GM19468 (cell line): Measurements from ENCODE around the gene BMP6.
"Not testable (repeated sequence)": the region's sequence is repeated elsewhere in the genome, so short reads cannot be mapped to it uniquely, and the experiment has no call there.

ENCODE experiments used
- ATAC-seq: cut with Tn5 transposase; IDR thresholded peaks from one replicate; pipeline ENCODE4 v1.9.1; 2021; ENCODE audit warnings: mild to moderate bottlenecking, moderate library complexity, moderate number of reproducible peaks; ENCODE audit not compliant: unreplicated experiment; ENCODE audit errors: extremely low read depth

Gene BMP6

GRCh38 chr6:7784706-7785105 lies 58.8 kb downstream of the BMP6 start:
- no peak for ATAC-seq

GRCh38 chr6:7785243-7786035 lies 59.5 kb downstream of the BMP6 start:
- no peak for ATAC-seq

- no peak for ATAC-seq
Measured at GRCh38 chr6:7786214-7786661, 60.3 kb downstream of the BMP6 start.

- ATAC-seq = no peak
Measured at GRCh38 chr6:7787137-7787608, 61.3 kb downstream of the BMP6 start.

- no peak for ATAC-seq
Measured at GRCh38 chr6:7787731-7788130, 61.8 kb downstream of the BMP6 start.

GRCh38 chr6:7794509-7794908 lies 68.6 kb downstream of the BMP6 start:
- ATAC-seq = no peak

- no peak for ATAC-seq
Measured at GRCh38 chr6:7797386-7797785, 71.5 kb downstream of the BMP6 start.

GRCh38 chr6:7798751-7799150 lies 72.9 kb downstream of the BMP6 start:
- ATAC-seq = no peak

- no peak for ATAC-seq
Measured at GRCh38 chr6:7802662-7803061, 76.8 kb downstream of the BMP6 start.

- no peak for ATAC-seq
Measured at GRCh38 chr6:7803214-7803613, 77.3 kb downstream of the BMP6 start.

GRCh38 chr6:7805078-7805849 lies 79.4 kb downstream of the BMP6 start:
- ATAC-seq = no peak

GRCh38 chr6:7805850-7806214 lies 79.9 kb downstream of the BMP6 start:
- ATAC-seq = no peak

- ATAC-seq = no peak
Measured at GRCh38 chr6:7806711-7807110, 80.8 kb downstream of the BMP6 start.

- no peak for ATAC-seq
Measured at GRCh38 chr6:7809346-7809745, 83.4 kb downstream of the BMP6 start.

GRCh38 chr6:7811441-7811840 lies 85.5 kb downstream of the BMP6 start:
- ATAC-seq = no peak

- ATAC-seq = no peak
Measured at GRCh38 chr6:7812623-7813022, 86.7 kb downstream of the BMP6 start.

- no peak for ATAC-seq
Measured at GRCh38 chr6:7813193-7813592, 87.3 kb downstream of the BMP6 start.

- no peak for ATAC-seq
Measured at GRCh38 chr6:7813704-7814103, 87.8 kb downstream of the BMP6 start.

GRCh38 chr6:7815716-7816115 lies 89.8 kb downstream of the BMP6 start:
- no peak for ATAC-seq

GRCh38 chr6:7817184-7817583 lies 91.3 kb downstream of the BMP6 start:
- ATAC-seq = not testable (repeated sequence)
